ENCODE data around the gene CBARP. TPM values are rescaled to one million over a fixed set of nuclear protein-coding genes. Genes with fewer than 3 reads are reported as not detected.

Gene CBARP
- polyA plus RNA-seq, 3 donors = not detected

- H3K4me1 Mint-ChIP-seq = peaks cover 31% of the 10 kb centered on the region
- DNase-seq = no peak
- TF ChIP-seq, protein P1, sequence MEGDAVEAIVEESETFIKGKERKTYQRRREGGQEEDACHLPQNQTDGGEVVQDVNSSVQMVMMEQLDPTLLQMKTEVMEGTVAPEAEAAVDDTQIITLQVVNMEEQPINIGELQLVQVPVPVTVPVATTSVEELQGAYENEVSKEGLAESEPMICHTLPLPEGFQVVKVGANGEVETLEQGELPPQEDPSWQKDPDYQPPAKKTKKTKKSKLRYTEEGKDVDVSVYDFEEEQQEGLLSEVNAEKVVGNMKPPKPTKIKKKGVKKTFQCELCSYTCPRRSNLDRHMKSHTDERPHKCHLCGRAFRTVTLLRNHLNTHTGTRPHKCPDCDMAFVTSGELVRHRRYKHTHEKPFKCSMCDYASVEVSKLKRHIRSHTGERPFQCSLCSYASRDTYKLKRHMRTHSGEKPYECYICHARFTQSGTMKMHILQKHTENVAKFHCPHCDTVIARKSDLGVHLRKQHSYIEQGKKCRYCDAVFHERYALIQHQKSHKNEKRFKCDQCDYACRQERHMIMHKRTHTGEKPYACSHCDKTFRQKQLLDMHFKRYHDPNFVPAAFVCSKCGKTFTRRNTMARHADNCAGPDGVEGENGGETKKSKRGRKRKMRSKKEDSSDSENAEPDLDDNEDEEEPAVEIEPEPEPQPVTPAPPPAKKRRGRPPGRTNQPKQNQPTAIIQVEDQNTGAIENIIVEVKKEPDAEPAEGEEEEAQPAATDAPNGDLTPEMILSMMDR (IDR thresholded peaks at IDR 0.05) = no peak
- Histone ChIP-seq H2AFZ (ENCODE audit: insufficient read depth, low read depth, low read length, poor library complexity, severe bottlenecking) (peak overlapping the region; percentile 53), H3K27me3 (ENCODE audit: control insufficient read depth in 2 of 2, insufficient read depth in 2 of 2, low read length in 2 of 2) (peaks cover 11 to 43% of the 10 kb centered on the region in 2 donors), H3K4me1 (ENCODE audit: control insufficient read depth in 1 of 2, insufficient read depth in 2 of 2, low read length in 2 of 2) (peaks cover 28 to 42% of the 10 kb centered on the region in 2 donors), H3K27ac (ENCODE audit: low read depth in 1 of 2, low read length in 2 of 2) (no peak overlapping the region), H3K9ac (ENCODE audit: insufficient read depth, low read length, poor library complexity, severe bottlenecking) (peak overlapping the region; percentile 15), H3K79me2 (ENCODE audit: insufficient read depth, low read length) (peaks cover 5% of the 10 kb centered on the region), H4K20me1 (ENCODE audit: insufficient read depth, low read length) (peaks cover 16% of the 10 kb centered on the region), H3K36me3 (replicated peaks in 1 of 2; ENCODE audit: control insufficient read depth in 1 of 2, insufficient read depth in 2 of 2, low read length in 2 of 2) (no peaks in the 10 kb centered on the region), H3K4me2 (replicated peaks; ENCODE audit: extremely low read depth, low read length, poor library complexity, severe bottlenecking) (peak overlapping the region; percentile 69), H3K9me3 (replicated peaks in 1 of 2; ENCODE audit: control insufficient read depth in 1 of 2, insufficient read depth in 1 of 2, low read length in 2 of 2) (no peaks in the 10 kb centered on the region), H3K4me3 (replicated peaks in 1 of 3; ENCODE audit: low read depth in 2 of 3, low read length in 3 of 3) (peak overlapping the region in 1 of 3 experiments; percentile 57)
- H3K36me3 Mint-ChIP-seq = peaks cover 3 to 11% of the 10 kb centered on the region in 2 donors
- WGBS (ENCODE audit: insufficient coverage) = under 1% methylated on average over 57 of the region's 60 CpGs
- peaks cover 33 to 56% (median 38%) of the 10 kb centered on the region in 3 donors for H3K27me3 Mint-ChIP-seq (ENCODE audit: low read depth in 3 of 3)
- no peak overlapping the region for H3K27ac Mint-ChIP-seq
- peak overlapping the region; percentile 31 to 63 for H3K4me3 Mint-ChIP-seq
- H3K9me3 Mint-ChIP-seq = peaks cover 0 to 12% (median 2%) of the 10 kb centered on the region in 7 donors
- intact Hi-C loops (cut with micrococcal nuclease) = loop anchor here in 1 of 2 donors (5.0 kb wide), 1 partner anchor 35 kb away; no protein-coding TSS in a partner anchor
These were observed 662 bp downstream of the CBARP start for GRCh38 chr19:1237027-1237659.

DNA sequence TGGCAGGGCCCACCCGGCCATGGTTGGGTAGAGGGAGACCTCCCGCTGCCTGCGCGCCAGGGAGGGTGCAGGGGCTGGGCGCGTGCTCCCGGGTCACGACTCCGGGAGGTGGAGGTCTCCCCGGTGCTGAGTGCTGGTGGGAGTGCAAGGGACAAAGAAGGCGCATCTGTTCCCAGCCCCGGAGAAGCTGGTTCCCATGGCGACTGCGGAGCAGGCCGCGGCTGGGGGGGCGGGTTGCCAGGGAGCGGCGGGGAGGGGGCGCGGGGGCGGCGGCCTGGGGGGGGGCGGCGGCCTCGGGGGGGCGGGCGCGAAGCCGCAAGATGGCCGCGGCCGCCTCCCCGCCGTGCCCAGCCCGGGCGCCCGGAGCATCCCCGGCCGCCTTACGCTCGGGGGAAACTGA, 1.2 kb downstream of the CBARP start:
- H3K27ac ChIP-seq (ENCODE audit: low read depth in 1 of 2, low read length in 2 of 2) = no peak overlapping the region
- H3K27me3 ChIP-seq (ENCODE audit: control insufficient read depth in 2 of 2, insufficient read depth in 2 of 2, low read length in 2 of 2) = peaks cover 11 to 43% of the 10 kb centered on the region in 2 donors
- H3K9me3 Mint-ChIP-seq = peaks cover 0 to 12% (median 2%) of the 10 kb centered on the region in 7 donors
- peak overlapping the region; percentile 53 for H2AFZ ChIP-seq (ENCODE audit: insufficient read depth, low read depth, low read length, poor library complexity, severe bottlenecking)
- H4K20me1 ChIP-seq (ENCODE audit: insufficient read depth, low read length) = peaks cover 13% of the 10 kb centered on the region
- H3K27me3 Mint-ChIP-seq (ENCODE audit: low read depth in 3 of 3) = peaks cover 33 to 56% (median 41%) of the 10 kb centered on the region in 3 donors
- peaks cover 29% of the 10 kb centered on the region for H3K4me1 Mint-ChIP-seq
- TF ChIP-seq, protein P1 (IDR thresholded peaks at IDR 0.05) = no peak
- H3K36me3 ChIP-seq (replicated peaks in 1 of 2; ENCODE audit: control insufficient read depth in 1 of 2, insufficient read depth in 2 of 2, low read length in 2 of 2) = no peaks in the 10 kb centered on the region
- DNase-seq = no peak
- H3K9ac ChIP-seq (ENCODE audit: insufficient read depth, low read length, poor library complexity, severe bottlenecking) = no peak overlapping the region
- peaks cover 25 to 38% of the 10 kb centered on the region in 2 donors for H3K4me1 ChIP-seq (ENCODE audit: control insufficient read depth in 1 of 2, insufficient read depth in 2 of 2, low read length in 2 of 2)
- H3K4me3 ChIP-seq (replicated peaks in 1 of 3; ENCODE audit: low read depth in 2 of 3, low read length in 3 of 3) = peak overlapping the region in 1 of 3 experiments; percentile 57
- H3K27ac Mint-ChIP-seq = no peak overlapping the region
- peaks cover 3 to 11% of the 10 kb centered on the region in 2 donors for H3K36me3 Mint-ChIP-seq
- H3K79me2 ChIP-seq (ENCODE audit: insufficient read depth, low read length) = no peaks in the 10 kb centered on the region
- peak overlapping the region; percentile 69 for H3K4me2 ChIP-seq (replicated peaks; ENCODE audit: extremely low read depth, low read length, poor library complexity, severe bottlenecking)
- 25% methylated on average over 22 of the region's 42 CpGs for WGBS (ENCODE audit: insufficient coverage)
- H3K9me3 ChIP-seq (replicated peaks in 1 of 2; ENCODE audit: control insufficient read depth in 1 of 2, insufficient read depth in 1 of 2, low read length in 2 of 2) = no peaks in the 10 kb centered on the region
- H3K4me3 Mint-ChIP-seq = no peak overlapping the region
- intact Hi-C loops (cut with micrococcal nuclease) = loop anchor here in 1 of 2 donors (5.0 kb wide), 1 partner anchor 34 kb away; no protein-coding TSS in a partner anchor
